Bronchial epithelial cell (primary cell): ENCODE data around the gene MGST1. TPM values are rescaled to one million over a fixed set of nuclear protein-coding genes. Genes with fewer than 3 reads are reported as not detected.

Experiments
- DNase-seq: peaks from one replicate; pipeline ENCODE4 v3.0.0-alpha.2; 2010; ENCODE audit warnings: low read depth
- FAIRE-seq: peaks from 2 replicates; lab custom pipeline; 2011; peaks lifted over from hg19 to GRCh38; lab: Jason Lieb, UNC
- H3K27me3 ChIP-seq: 2 replicates; pipeline ENCODE4 v1.5.1; 2011; ENCODE audit warnings: low read length; ENCODE audit not compliant: control insufficient read depth, insufficient read depth
- H3K36me3 ChIP-seq: 2 replicates; pipeline ENCODE4 v1.5.1; 2011; ENCODE audit warnings: low read length; ENCODE audit not compliant: control insufficient read depth, insufficient read depth
- H3K4me3 ChIP-seq: 2 replicates; pipeline ENCODE4 v1.5.1; 2011; ENCODE audit warnings: mild to moderate bottlenecking, low read depth, low read length, control low read depth
- CTCF ChIP-seq: IDR thresholded peaks from 2 replicates; pipeline ENCODE4 v1.5.1; 2011; ENCODE audit warnings: mild to moderate bottlenecking, moderate library complexity, low read length, control low read depth, inconsistent platforms; ENCODE audit not compliant: insufficient read depth, severe bottlenecking
- total RNA-seq: library from RNA; depleted of rRNA; stranded (reverse); fragments of >200 nt; gene quantifications from 2 replicates; pipeline ENCODE4 v1.2.1, GENCODE V29; 2014

MGST1 gene
- total RNA-seq, 1 donor from 2014 or later, result 66.1 TPM

GRCh38 chr12:16307856-16308475, 39.5 kb upstream of the MGST1 start:
- H3K27me3 ChIP-seq, result no peaks in the 10 kb centered on the region
- H3K4me3 ChIP-seq, result no peak overlapping the region
- FAIRE-seq (no peak), DNase-seq (peak; percentile 18)
- H3K36me3 ChIP-seq, result no peaks in the 10 kb centered on the region
- no peak for TF ChIP-seq CTCF

GRCh38 chr12:16310934-16311333, 36.5 kb upstream of the MGST1 start:
- FAIRE-seq (no peak), DNase-seq (no peak)
- no peaks in the 10 kb centered on the region for H3K27me3 ChIP-seq
- no peak for TF ChIP-seq CTCF
- no peaks in the 10 kb centered on the region for H3K36me3 ChIP-seq
- no peak overlapping the region for H3K4me3 ChIP-seq

- TF ChIP-seq CTCF, result no peak
- Histone ChIP-seq H3K4me3 (no peak overlapping the region), H3K27me3 (no peaks in the 10 kb centered on the region), H3K36me3 (no peaks in the 10 kb centered on the region)
- no peak for FAIRE-seq
- peak; percentile 40 for DNase-seq
Observed at GRCh38 chr12:16323010-16323409, 24.4 kb upstream of the MGST1 start.

- no peak for TF ChIP-seq CTCF
- DNase-seq (no peak), FAIRE-seq (no peak)
- no peak overlapping the region for H3K4me3 ChIP-seq
- no peaks in the 10 kb centered on the region for H3K27me3 ChIP-seq
- H3K36me3 ChIP-seq, result no peaks in the 10 kb centered on the region
Observed at GRCh38 chr12:16323638-16324037, 23.8 kb upstream of the MGST1 start.

GRCh38 chr12:16324272-16324671, 23.2 kb upstream of the MGST1 start:
- no peaks in the 10 kb centered on the region for H3K36me3 ChIP-seq
- H3K27me3 ChIP-seq, result no peaks in the 10 kb centered on the region
- no peak overlapping the region for H3K4me3 ChIP-seq
- no peak for TF ChIP-seq CTCF
- DNase-seq (no peak), FAIRE-seq (no peak)

- no peaks in the 10 kb centered on the region for H3K27me3 ChIP-seq
- no peak for TF ChIP-seq CTCF
- DNase-seq (no peak), FAIRE-seq (no peak)
- H3K36me3 ChIP-seq, result no peaks in the 10 kb centered on the region
- no peak overlapping the region for H3K4me3 ChIP-seq
Observed at GRCh38 chr12:16324772-16325171, 22.7 kb upstream of the MGST1 start.
